HG02840 (cell line): ENCODE results near the gene ZSCAN12.
A peak's percentile ranks its signal among the peaks of the same experiment; 100 is the strongest.
"Not testable (repeated sequence)": the region's sequence is repeated elsewhere in the genome, so short reads cannot be mapped to it uniquely, and the experiment has no call there.

Experiments
- ATAC-seq: cut with Tn5 transposase; IDR thresholded peaks from one replicate; pipeline ENCODE4 v1.9.1; 2021; ENCODE audit warnings: mild to moderate bottlenecking, moderate library complexity, moderate number of reproducible peaks; ENCODE audit not compliant: unreplicated experiment, low FRiP score

ZSCAN12 gene

DNA sequence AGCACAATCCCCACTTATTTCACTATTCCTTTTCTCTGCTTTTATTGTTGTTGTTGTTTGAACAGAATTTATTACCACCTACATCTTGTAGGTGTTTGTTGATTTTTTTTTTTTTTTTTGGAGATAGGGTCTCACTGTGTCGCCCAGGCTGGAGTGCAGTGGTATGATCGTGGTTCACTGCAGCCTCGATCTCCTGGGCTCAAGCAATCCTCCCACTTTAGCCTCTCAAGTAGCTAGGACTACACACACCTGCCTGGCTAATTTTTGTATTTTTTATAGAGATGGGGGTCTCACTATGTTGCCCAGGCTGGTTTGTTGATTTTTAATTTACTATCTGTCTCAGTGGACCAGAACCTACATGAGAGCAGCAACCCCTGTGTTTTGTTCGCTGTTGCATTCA lies 3.6 kb downstream of the ZSCAN12 start:
- no peak for ATAC-seq

DNA sequence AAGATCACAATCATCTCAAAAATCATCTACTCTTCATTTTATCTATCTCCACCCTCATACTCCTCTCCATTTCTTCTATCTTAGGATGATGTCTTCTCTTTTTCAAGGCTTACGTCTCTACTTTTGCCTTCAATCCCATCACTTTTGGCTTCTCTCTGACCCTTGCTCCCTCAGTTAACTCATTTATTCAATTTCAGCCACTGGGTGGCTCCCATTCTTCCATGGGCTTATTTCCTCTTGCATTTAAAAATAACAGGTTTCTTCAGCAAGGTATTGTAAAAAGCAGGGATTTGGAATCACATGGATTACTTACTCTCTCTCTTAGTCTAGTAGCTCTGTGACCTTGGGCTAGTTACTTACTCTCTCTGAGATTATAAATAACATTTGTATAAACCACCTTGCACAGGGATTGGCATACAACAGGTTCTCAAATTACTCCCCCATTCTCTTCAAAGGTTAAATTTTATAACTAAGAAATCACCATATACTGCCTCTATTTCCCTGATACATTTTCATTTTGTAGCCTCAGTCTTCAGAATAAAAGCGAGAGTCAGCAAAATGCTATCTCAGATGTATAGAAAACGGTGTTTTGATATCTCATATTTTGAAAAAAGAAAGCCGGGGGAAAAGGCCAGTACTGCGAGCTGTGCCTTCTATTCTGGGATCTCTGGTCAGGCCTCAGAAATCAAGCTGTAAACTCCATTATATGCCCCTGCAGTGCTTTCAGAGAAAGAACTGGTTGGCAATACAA lies 5.5 kb downstream of the ZSCAN12 start:
- no peak for ATAC-seq

DNA sequence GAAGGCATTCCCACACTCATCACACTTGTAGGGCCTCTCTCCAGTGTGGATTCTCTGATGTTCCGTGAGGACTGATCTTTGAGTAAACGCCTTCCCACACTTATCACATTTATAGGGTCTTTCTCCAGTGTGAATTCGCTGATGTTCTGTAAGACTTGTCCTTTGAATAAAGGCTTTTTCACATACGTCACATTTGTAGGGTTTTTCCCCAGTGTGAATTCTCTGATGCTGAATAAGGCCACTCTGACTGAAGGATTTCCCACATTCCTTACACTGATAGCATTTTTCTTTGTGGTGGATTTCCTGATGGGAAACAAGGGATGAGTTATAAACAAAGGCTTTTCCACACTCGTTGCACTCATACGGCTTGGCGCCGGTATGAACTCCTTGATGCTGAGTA lies 8.9 kb downstream of the ZSCAN12 start:
- ATAC-seq, result no peak

DNA sequence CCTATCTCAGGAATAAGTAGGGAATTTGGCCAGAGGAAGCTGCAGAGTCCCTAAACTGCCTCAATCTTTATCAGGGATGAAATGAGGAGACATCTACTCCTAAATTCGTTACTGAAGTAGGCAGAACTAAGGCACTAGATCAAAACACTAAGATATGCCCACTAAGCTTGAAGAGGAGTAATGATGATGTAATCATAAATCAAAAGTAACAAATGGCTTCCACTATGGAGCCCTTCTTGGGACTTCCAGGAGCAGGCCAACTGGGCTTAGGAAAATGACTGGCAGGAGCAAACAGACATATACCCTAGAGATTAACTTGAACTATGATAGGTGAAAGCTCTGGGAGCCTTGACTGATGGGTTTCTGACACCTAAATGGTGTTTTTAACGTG lies 15.4 kb downstream of the ZSCAN12 start:
- ATAC-seq, result no peak

DNA sequence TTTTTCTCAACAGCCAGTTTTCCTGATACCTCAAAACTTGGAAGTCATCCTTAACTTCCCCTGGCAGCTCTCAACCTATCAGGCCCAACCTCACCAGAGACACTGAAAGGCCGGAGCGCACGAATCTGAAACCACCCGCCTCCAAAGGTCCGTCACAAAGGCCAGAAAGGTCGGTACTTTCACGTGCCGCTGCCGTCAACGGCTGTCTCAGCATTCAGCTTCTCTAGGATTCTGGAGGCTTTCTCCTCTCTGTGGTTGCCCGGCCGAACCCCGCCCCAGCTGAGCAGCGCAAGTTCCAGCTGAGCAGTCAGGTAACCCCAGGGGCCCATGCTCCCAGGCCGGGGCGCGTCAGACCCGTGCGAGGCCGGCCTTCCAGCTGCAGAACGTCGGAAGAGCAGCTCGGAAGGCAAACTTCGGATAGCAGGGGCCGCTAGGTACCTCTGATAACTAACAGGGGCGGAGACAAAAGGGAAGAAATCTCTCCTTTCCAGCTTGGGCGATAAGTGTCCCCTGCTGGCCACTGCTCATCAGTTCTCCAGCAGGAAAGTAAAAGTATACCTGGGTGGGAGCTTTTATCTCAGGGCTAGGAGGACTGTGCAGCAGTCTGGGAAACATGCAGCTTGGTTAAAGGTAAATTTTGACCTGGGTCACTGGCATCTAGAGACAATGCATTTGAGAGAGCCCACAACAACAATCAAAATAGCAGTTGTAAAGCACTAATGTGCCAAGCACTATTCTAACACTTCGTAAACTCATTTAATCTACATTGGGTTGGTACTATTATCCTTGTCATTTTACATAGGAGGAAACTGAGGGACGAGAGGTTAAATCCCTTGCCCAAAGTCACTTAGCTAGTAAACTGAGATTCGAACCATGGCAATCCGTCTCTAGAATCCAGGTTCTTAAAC lies 16.1 kb downstream of the ZSCAN12 start:
- ATAC-seq, result peak; percentile 83

DNA sequence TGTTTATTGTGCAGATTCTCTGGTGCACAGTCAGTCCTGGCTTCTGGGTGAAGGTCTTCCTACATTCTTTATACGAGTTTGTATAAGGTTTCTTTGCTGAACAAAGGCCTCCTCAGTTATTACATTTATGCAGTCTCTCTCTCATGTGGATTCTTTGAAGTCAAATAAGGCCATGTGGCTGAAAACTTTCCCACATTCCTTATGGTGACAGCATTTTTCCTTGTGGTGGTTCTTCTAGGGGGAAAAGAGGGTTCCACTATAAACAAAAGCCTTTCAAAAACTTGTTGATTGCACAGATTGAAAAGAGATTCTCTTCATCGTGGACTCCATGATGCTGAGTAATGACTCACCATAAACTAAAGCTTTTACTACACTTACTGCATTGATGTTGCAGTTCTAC lies 19.2 kb downstream of the ZSCAN12 start:
- no peak for ATAC-seq

DNA sequence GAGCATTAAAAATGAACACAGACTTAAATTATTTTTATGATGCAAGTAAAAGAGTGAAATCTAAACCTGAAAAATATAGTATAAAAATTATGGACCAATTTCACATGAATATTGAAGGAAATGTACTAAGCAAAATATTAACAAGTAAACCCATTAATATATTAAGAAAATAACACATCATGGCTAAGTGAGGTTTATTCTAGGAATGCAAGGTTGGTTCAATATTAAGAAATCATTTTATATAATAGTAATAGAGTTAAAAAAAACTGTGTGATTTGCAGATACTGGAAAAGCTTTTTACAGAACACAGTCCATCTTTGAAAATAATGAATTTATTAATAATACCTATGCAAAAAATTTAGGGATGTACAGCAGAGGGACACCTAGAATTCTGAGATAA lies 20.9 kb downstream of the ZSCAN12 start:
- ATAC-seq, result no peak

DNA sequence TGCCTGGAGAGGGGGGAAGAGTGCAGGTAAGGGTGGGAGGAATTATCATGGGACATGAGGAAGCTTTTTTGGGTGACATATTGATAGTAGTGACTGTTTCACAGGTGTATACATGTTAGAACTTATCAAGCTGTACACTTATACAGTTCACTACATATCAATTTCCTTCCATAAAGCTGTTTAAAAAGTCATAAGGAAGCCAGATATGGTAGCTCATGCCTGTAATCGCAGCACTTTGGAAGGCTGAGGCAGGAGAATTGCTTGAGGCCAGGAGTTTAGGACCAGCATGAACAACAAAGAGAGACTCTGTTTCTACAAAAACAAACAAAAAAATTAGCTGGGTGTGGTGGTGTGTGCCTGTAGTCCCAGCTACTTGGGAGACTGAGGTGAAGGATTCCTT lies 21.7 kb downstream of the ZSCAN12 start:
- no peak for ATAC-seq

DNA sequence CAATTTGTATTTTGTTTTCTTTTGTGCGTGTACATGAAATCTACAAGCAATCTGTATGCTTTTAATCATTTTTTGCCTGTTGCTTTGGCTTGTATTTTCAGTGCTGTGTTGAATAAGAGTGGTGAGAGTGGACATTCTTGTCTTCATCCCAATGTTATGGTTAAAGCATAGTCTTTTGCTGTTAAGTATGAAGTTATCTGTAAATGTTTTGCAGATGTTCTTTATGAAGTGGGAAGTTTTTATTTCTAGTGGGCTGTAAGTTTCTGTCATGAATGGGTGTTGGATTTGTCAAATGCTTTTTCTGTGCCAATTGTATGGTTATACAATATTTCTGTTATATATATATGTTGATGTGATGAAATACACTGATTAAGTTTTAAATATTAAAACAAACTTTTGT lies 25.6 kb downstream of the ZSCAN12 start:
- ATAC-seq, result no peak

DNA sequence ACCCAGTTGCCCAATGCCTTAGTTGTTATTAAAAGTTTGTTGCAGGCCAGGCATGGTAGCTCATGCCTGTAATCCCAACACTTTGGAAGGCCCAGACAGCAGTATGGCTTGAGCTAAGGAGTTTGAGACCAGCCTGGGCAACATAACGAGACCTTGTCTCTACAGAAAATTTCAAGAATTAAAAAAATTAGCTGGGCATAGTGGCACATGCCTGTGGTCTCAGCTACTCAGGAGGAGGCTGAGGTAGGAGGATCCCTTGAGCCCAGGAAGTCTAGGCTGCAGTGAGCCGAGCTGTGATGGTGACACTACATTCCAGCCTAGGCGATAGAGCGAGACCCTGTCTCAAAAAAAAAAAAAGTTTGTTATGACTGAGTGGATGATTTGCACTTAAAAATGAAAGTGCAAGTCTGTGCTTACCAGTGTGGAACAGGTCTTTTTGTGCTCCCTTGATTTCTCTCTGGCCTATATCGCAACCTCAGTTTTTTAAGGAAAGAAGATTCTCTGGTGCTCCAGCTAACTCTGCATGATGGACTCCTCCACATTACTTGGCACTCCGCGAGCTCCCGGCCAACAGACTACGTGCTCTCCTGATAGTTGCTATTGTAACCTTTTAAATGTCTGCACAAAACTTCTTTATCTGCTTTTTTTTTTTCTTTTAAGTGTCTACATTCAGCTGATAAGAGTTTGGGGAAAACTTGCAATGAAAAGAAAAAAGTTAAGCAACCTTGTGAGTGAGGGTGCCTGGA lies 27.7 kb downstream of the ZSCAN12 start:
- ATAC-seq, result no peak

DNA sequence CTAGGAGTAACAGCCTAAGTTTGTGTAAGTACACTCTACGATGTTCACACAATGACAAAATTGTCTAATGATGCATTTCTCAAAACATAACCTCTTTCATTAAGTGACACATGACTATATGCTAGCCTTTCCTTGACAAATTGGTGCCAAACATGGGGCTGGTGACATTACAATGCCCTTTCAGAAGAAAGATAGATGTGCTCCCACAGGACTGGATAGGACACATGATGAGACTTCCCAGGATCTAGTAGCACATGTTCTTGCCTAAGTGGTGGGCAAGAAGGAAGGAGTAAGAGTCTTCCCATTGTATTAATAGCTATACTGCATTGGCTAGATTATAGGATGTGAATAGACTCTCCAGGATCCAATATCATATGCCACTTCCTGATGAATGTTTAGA lies 28.3 kb downstream of the ZSCAN12 start:
- no peak for ATAC-seq

DNA sequence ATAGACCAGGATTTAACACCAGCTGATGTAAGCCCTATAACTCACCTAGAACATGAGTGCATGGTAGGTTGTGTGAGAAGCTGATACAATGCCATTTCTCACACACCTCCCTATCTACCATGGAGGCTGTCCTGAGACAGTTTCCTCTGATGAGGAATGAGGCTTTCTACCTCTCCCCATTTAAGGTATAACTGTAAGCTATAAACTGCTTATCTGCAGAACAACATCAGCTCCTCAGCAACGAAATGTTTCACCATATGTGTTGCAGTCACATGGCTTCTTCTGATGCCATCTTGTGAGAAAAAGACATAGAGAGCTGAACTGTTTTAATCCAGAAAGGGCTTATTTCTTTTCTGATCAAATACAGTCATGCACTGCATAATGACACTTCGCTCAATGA lies 29.1 kb downstream of the ZSCAN12 start:
- no peak for ATAC-seq

DNA sequence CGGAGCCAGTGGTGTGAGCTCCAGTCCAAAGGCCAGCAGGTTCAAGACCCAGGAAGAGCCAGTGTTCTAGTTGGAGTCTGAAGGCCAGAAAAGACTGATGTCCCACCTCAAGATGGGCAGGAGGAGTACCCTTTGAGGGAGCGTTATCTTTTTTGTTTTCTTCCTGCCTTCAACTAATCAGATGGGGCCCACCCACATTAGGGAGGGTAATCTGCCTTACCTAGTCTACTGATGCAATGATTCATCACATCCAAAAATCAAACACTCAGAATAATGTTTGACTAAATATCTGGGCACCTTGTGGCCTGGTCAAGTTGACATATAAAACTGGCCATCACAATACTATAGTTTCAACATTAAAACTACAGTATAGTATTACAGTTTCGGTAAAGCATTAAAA lies 30.1 kb downstream of the ZSCAN12 start:
- ATAC-seq, result no peak

DNA sequence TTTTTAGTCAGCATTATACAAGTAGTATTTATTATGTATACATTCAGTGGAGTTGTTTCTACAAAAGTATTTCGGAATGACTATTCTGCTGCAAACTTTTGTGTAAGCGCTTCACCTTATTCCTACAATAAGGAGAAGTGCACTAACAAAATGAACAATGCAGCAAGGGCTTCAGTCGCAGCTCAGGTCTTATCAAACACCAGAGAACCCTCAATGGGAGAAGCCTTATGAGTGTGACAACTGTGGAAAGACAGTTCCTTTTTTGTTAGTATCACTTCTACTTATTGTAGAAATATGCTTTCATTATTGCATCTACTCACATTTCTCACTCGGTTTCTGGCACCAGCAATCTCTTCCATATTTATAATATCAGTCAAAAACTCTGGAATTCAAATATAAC lies 31.0 kb downstream of the ZSCAN12 start:
- ATAC-seq, result no peak

DNA sequence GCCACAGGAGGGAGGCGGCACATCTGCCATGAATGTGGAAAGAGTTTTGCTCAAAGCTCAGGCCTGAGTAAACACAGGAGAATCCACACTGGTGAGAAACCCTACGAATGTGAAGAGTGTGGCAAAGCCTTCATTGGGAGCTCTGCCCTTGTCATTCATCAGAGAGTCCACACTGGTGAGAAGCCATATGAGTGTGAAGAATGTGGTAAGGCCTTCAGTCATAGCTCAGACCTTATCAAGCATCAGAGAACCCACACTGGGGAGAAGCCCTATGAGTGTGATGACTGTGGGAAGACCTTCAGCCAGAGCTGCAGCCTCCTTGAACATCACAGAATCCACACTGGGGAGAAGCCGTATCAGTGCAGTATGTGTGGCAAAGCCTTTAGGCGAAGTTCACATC lies 34.0 kb downstream of the ZSCAN12 start:
- ATAC-seq, result not testable (repeated sequence)

DNA sequence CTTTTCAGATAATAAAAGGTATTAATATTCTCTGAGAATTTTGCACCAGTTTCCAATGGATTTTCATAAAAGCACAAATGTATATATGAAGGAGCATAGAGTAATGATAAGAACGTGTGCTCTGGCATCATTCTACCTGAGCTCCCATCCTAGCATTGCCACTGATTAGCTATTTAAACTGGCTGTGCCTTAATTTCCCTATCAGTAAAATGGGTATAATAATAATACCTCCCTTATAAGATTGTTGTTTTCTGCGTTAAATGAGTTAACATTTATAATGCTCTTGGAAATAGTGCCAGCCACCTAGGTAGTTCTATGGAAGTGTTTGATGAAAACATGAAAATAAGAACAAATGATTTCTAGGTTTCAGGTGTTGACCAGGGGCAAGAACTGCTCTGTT lies 38.6 kb downstream of the ZSCAN12 start:
- ATAC-seq, result no peak

DNA sequence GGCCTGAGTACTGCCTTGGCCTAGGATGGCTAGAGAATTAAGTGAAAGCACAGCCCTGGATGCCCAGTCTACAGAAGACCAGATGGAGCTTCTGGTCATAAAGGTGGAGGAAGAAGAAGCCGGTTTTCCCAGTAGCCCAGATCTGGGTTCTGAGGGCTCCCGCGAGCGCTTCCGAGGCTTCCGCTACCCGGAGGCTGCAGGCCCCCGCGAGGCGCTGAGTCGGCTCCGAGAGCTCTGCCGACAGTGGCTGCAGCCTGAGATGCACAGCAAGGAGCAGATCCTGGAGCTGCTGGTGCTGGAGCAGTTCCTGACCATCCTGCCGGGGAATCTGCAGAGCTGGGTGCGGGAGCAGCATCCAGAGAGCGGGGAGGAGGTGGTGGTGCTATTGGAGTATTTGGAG lies 40.0 kb downstream of the ZSCAN12 start:
- not testable (repeated sequence) for ATAC-seq

DNA sequence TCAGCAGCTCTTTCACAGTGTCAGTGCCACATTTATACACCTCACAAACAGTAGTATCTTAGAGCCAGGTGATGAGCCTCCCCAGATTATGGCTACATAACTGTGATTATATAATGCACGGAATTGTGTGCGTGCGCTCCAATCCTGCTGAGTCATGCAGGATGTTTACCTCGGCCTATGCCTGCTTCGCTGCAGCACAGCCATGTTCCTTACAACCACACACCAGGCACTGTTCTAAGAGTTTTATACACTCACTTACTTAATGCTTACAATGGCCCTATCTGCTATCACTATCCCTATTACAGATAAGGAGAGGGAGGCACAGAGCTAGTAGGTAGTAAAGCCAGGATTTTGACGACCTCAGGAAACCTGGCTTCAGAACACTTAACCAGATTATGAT lies 42.5 kb downstream of the ZSCAN12 start:
- no peak for ATAC-seq

DNA sequence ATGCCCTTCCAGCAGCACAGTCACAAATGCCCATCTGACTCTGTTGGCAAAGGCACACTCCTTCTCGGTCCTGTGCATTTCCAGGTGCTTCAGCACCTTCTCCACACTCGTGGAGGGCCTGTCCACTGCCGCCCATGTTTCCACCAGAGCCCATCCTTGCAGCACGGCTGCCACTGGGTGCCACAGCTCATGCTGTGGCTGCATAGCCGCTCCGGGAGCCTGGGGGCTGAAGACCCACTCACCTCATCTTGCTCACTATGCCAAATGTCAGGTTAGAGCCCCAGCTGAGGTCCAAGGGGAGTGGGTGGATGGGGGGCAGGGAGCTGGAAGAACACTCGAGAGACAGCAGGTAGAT lies 42.9 kb downstream of the ZSCAN12 start:
- ATAC-seq, result no peak

DNA sequence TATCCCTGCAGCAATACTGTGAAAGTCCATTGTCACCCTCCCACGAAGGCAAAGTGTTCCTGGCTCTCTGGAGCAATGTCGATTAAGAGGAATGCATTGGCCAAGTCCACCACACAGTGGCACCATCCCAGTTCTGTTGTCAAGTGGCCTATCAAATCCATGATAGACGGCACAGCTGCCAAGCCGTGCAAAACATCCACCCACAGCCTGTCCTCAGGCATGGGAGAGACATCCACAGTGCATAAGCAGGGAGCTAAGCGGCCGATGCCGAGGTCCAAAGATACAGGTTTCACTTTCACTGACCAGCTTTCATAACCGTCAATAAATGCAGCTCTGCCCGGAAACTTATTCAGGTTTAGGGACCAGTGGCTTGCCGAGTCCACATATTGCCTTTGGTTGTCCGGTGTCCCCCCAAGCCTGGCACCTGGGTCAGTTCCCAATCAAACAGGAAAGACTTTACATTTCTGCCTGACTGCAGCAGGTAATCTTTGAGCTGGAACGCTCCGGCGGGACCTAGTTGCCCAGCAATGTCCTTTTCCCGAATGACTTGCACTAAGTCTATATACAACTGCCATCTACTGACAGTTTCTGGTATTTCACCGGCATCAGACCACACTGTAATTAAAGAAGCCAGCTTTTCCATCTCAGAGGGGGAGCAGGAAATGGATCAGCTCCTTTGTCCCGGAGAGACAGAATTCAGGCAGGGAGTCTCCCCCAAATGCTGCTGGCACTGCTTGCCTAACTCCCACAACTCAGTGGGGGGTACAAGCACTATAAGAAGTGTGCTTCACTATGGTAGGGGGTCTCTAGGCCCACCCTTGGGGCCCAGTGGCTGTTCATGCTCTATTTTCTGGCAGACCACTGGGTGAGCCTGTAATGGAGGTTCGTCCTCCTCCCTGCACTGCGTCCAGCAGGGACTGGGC lies 43.5 kb downstream of the ZSCAN12 start:
- ATAC-seq, result peak; percentile 62
